UCSD-AML1 (cell line): ENCODE measurements around the gene AGXT.

ENCODE experiments used
- DNase-seq: peaks from one replicate; lab custom pipeline; 2025; ENCODE audit not compliant: unreplicated experiment; lab: John Stamatoyannopoulos, UW

AGXT gene

GRCh38 chr2:240868286-240869108, at the start of gene AGXT:
TSS of gene AGXT (plus strand) at chr2:240868824. CDS start at chr2:240868866, 42 bp downstream.
- DNase-seq, result no peak

- DNase-seq, result no peak
Observed at GRCh38 chr2:240819126-240819857, 49.3 kb upstream of the AGXT start.

- no peak for DNase-seq
Observed at GRCh38 chr2:240819858-240820606, 48.6 kb upstream of the AGXT start, which contains the start of gene KIF1A. TSS of gene KIF1A (minus strand) at chr2:240820219. CDS start at chr2:240797752, 22,467 bp downstream.

GRCh38 chr2:240820607-240821428, 47.8 kb upstream of the AGXT start:
- no peak for DNase-seq

- DNase-seq, result no peak
Observed at GRCh38 chr2:240821429-240821778, 47.2 kb upstream of the AGXT start.

- no peak for DNase-seq
Observed at GRCh38 chr2:240822280-240822847, 46.3 kb upstream of the AGXT start.

GRCh38 chr2:240823449-240824336, 44.9 kb upstream of the AGXT start:
- no peak for DNase-seq

- DNase-seq, result no peak
Observed at GRCh38 chr2:240825476-240825875, 43.1 kb upstream of the AGXT start.

GRCh38 chr2:240831594-240832204, 36.9 kb upstream of the AGXT start:
- no peak for DNase-seq

- peak; percentile 93 for DNase-seq
Observed at GRCh38 chr2:240832205-240832727, 36.4 kb upstream of the AGXT start.

- no peak for DNase-seq
Observed at GRCh38 chr2:240832921-240833494, 35.6 kb upstream of the AGXT start.

GRCh38 chr2:240833724-240834285, 34.8 kb upstream of the AGXT start:
- DNase-seq, result no peak

GRCh38 chr2:240834377-240834975, 34.1 kb upstream of the AGXT start:
- DNase-seq, result no peak

GRCh38 chr2:240835528-240835927, 33.1 kb upstream of the AGXT start:
- DNase-seq, result no peak

- DNase-seq, result no peak
Observed at GRCh38 chr2:240836781-240837467, 31.7 kb upstream of the AGXT start.

GRCh38 chr2:240837621-240838020, 31.0 kb upstream of the AGXT start:
- DNase-seq, result no peak
